PC-9 (cell line): ENCODE data around the gene STAB2.

Source experiments
- CTCF ChIP-seq: fragments of 200-600 bp; sonication (generic); conservative IDR thresholded peaks from 2 replicates; pipeline ENCODE4 v1.6.1; 2017; ENCODE audit warnings: mixed run types, antibody characterized with exemption, mild to moderate bottlenecking, moderate library complexity
- EZH2 ChIP-seq: fragments of 200-600 bp; sonication (generic); IDR thresholded peaks from 2 replicates; pipeline ENCODE4 v1.8.0; 2017; ENCODE audit warnings: antibody characterized with exemption, low read depth

GRCh38 chr12:103566398-103566797 lies 20.7 kb upstream of the STAB2 start:
- TF ChIP-seq CTCF (no peak), EZH2 (no peak)
